ENCODE data around the gene ATP1B4.

The ATP1B4 gene

GRCh38 chrX:120426599-120426998 is 64.7 kb downstream of the ATP1B4 start:
- no peaks in the 10 kb centered on the region for H3K4me1 ChIP-seq (ENCODE audit: control insufficient read depth, insufficient read depth, low read length)
- no peak overlapping the region for H3K27ac ChIP-seq (ENCODE audit: low read length)
- no peaks in the 10 kb centered on the region for H3K9me3 ChIP-seq (ENCODE audit: control insufficient read depth in 2 of 2, low read length in 2 of 2)
- no peak overlapping the region for H3K9ac ChIP-seq (ENCODE audit: low read length in 2 of 2)
- H3K27me3 ChIP-seq (ENCODE audit: control insufficient read depth in 1 of 2, insufficient read depth in 2 of 2, low read length in 2 of 2): no peaks in the 10 kb centered on the region
- no peak overlapping the region for H3K4me3 ChIP-seq (ENCODE audit: low read length in 2 of 2)
- H3K36me3 ChIP-seq (ENCODE audit: control insufficient read depth in 2 of 2, insufficient read depth in 2 of 2, low read length in 2 of 2): no peaks in the 10 kb centered on the region

- Histone ChIP-seq H3K9me3 (ENCODE audit: control insufficient read depth in 2 of 2, low read length in 2 of 2) (no peaks in the 10 kb centered on the region), H3K36me3 (ENCODE audit: control insufficient read depth in 2 of 2, insufficient read depth in 2 of 2, low read length in 2 of 2) (no peaks in the 10 kb centered on the region), H3K9ac (ENCODE audit: low read length in 2 of 2) (no peak overlapping the region), H3K4me3 (ENCODE audit: low read length in 2 of 2) (no peak overlapping the region), H3K27me3 (ENCODE audit: control insufficient read depth in 1 of 2, insufficient read depth in 2 of 2, low read length in 2 of 2) (no peaks in the 10 kb centered on the region), H3K27ac (ENCODE audit: low read length) (no peak overlapping the region), H3K4me1 (ENCODE audit: control insufficient read depth, insufficient read depth, low read length) (no peaks in the 10 kb centered on the region)
Measured at GRCh38 chrX:120428309-120428708, 66.4 kb downstream of the ATP1B4 start.

- H3K27me3 ChIP-seq (ENCODE audit: control insufficient read depth in 1 of 2, insufficient read depth in 2 of 2, low read length in 2 of 2): no peaks in the 10 kb centered on the region
Measured at GRCh38 chrX:120429776-120430540, 68.1 kb downstream of the ATP1B4 start.

More at GRCh38 chrX:120429776-120430540, 68.1 kb downstream of the ATP1B4 start:
- Histone ChIP-seq H3K9me3 (ENCODE audit: control insufficient read depth in 2 of 2, low read length in 2 of 2) (no peaks in the 10 kb centered on the region), H3K4me3 (ENCODE audit: low read length in 2 of 2) (no peak overlapping the region), H3K27ac (ENCODE audit: low read length) (no peak overlapping the region), H3K36me3 (ENCODE audit: control insufficient read depth in 2 of 2, insufficient read depth in 2 of 2, low read length in 2 of 2) (no peaks in the 10 kb centered on the region), H3K9ac (ENCODE audit: low read length in 2 of 2) (no peak overlapping the region), H3K4me1 (ENCODE audit: control insufficient read depth, insufficient read depth, low read length) (no peaks in the 10 kb centered on the region)
